B cell (primary cell): Measurements from ENCODE around the gene TLL2.

ENCODE experiments used
- EZH2 ChIP-seq: IDR thresholded peaks from 2 replicates; pipeline ENCODE4 v1.6.1; 2012; ENCODE audit warnings: borderline replicate concordance, low read depth, mild to moderate bottlenecking, moderate library complexity, low read length; ENCODE audit not compliant: insufficient read depth, poor library complexity, severe bottlenecking
- TF ChIP-seq, protein P1 (sequence below): fragments of 200-600 bp; IDR thresholded peaks from one replicate; pipeline ENCODE4 v1.8.0; 2022; ENCODE audit warnings: antibody characterized with exemption, mild to moderate bottlenecking

DNA sequence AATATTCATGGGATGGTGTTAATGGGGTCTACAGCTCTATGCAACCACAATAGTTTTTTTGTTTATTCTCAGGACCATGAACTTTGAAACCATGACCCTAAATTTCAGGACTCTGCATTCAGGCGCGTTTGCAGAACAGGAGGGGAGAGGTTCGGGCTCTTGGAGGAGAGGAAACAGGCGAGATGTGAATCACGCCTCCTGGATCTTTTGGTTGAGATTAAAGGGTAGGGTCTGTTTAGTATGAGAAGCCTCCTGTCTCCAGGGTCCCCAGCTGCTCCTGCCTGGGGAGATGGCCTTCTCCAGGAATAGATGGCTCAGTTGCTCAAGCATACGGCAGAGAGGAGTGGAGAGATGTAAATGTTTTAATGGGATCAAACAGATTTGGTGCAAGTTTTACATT, 18.2 kb downstream of the TLL2 start:
- no peak for TF ChIP-seq EZH2
- TF ChIP-seq, protein P1, sequence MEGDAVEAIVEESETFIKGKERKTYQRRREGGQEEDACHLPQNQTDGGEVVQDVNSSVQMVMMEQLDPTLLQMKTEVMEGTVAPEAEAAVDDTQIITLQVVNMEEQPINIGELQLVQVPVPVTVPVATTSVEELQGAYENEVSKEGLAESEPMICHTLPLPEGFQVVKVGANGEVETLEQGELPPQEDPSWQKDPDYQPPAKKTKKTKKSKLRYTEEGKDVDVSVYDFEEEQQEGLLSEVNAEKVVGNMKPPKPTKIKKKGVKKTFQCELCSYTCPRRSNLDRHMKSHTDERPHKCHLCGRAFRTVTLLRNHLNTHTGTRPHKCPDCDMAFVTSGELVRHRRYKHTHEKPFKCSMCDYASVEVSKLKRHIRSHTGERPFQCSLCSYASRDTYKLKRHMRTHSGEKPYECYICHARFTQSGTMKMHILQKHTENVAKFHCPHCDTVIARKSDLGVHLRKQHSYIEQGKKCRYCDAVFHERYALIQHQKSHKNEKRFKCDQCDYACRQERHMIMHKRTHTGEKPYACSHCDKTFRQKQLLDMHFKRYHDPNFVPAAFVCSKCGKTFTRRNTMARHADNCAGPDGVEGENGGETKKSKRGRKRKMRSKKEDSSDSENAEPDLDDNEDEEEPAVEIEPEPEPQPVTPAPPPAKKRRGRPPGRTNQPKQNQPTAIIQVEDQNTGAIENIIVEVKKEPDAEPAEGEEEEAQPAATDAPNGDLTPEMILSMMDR: no peak
